Ascending aorta (tissue), 2 donors: ENCODE measurements around the gene KIAA1210. TPM values are rescaled to one million over a fixed set of nuclear protein-coding genes. Genes with fewer than 3 reads are reported as not detected.

ENCODE experiments used
- DNase-seq, 2 donors: peaks; one replicate each; pipeline ENCODE4 v3.0.0-alpha.2; 2019; ENCODE audit warnings: low spot score in 2 of 2
- H3K27ac ChIP-seq, 2 donors: fragments of 200-600 bp; sonication (generic); one replicate each; pipeline ENCODE4 v1.5.1; 2016 to 2017; ENCODE audit warnings: mild to moderate bottlenecking in 1 of 2
- H3K27me3 ChIP-seq: fragments of 200-600 bp; sonication (generic); one replicate; pipeline ENCODE4 v1.5.1; 2017
- H3K36me3 ChIP-seq, 2 donors: fragments of 200-600 bp; sonication (generic); one replicate each; pipeline ENCODE4 v1.5.1; 2016
- H3K4me1 ChIP-seq, 2 donors: fragments of 200-600 bp; sonication (generic); one replicate each; pipeline ENCODE4 v1.5.1; 2016 to 2017; ENCODE audit warnings: mild to moderate bottlenecking in 1 of 2
- H3K4me3 ChIP-seq, 2 donors: fragments of 200-600 bp; sonication (generic); one replicate each; pipeline ENCODE4 v1.5.1; 2016 to 2017; ENCODE audit warnings: mild to moderate bottlenecking in 1 of 2
- H3K9me3 ChIP-seq, 2 donors: fragments of 200-600 bp; sonication (generic); one replicate each; pipeline ENCODE4 v1.5.1; 2016
- CTCF ChIP-seq, 3 experiments: fragments of 200-600 bp in 2 of 3; fragments of 450-650 bp in 1 of 3; sonication (generic) in 2 of 3; IDR thresholded peaks; one replicate each; pipeline ENCODE4 v1.5.1; 2016 to 2019; ENCODE audit warnings: antibody characterized with exemption in 3 of 3, mild to moderate bottlenecking in 1 of 3, moderate library complexity in 1 of 3
- intact Hi-C: fragments of 100-400 bp; cut with DNase I; formaldehyde crosslinking; loops from one replicate; pipeline ENCODE4 v1.15.1; 2023
- total RNA-seq: library from RNA; depleted of rRNA; stranded (reverse); fragments of >200 nt; gene quantifications from one replicate; pipeline ENCODE4 v1.1.0, GENCODE V29; 2016

The KIAA1210 gene
- total RNA-seq, 1 donor from 2014 or later = under 0.01 TPM

GRCh38 chrX:119118780-119119395 is 8.7 kb downstream of the KIAA1210 start:
- Histone ChIP-seq H3K36me3 (no peaks in the 10 kb centered on the region), H3K27ac (no peak overlapping the region), H3K4me3 (no peak overlapping the region), H3K4me1 (no peaks in the 10 kb centered on the region), H3K9me3 (no peaks in the 10 kb centered on the region), H3K27me3 (no peaks in the 10 kb centered on the region)
- no peak for DNase-seq
- peak; percentile 39 to 74 (median 57) for TF ChIP-seq CTCF (IDR thresholded peaks at IDR 0.05)
- intact Hi-C loops = loop anchor here (1.0 to 2.0 kb wide), 2 partner anchors 99 to 148 kb away; no protein-coding TSS in a partner anchor

- Histone ChIP-seq H3K27ac (no peak overlapping the region), H3K9me3 (no peaks in the 10 kb centered on the region), H3K36me3 (no peaks in the 10 kb centered on the region), H3K4me1 (no peaks in the 10 kb centered on the region), H3K27me3 (no peaks in the 10 kb centered on the region), H3K4me3 (no peak overlapping the region)
- DNase-seq = no peak
- intact Hi-C loops = no loop called here
- no peak for TF ChIP-seq CTCF (IDR thresholded peaks at IDR 0.05)
Measured at GRCh38 chrX:119107206-119107605, 20.4 kb downstream of the KIAA1210 start.

- H3K4me3 ChIP-seq = no peak overlapping the region
- H3K9me3 ChIP-seq = no peaks in the 10 kb centered on the region
- no peak for DNase-seq
- H3K27me3 ChIP-seq = no peaks in the 10 kb centered on the region
- no peaks in the 10 kb centered on the region for H3K4me1 ChIP-seq
- no peak overlapping the region for H3K27ac ChIP-seq
- intact Hi-C loops = no loop called here
- H3K36me3 ChIP-seq = no peaks in the 10 kb centered on the region
- no peak for TF ChIP-seq CTCF (IDR thresholded peaks at IDR 0.05)
Measured at GRCh38 chrX:119105826-119106225, 21.8 kb downstream of the KIAA1210 start.

GRCh38 chrX:119101168-119101567 is 26.4 kb downstream of the KIAA1210 start:
- TF ChIP-seq CTCF (IDR thresholded peaks at IDR 0.05) = no peak

GRCh38 chrX:119095936-119096335 is 31.7 kb downstream of the KIAA1210 start:
- no peaks in the 10 kb centered on the region for H3K36me3 ChIP-seq
- H3K4me3 ChIP-seq = no peak overlapping the region
- no peaks in the 10 kb centered on the region for H3K9me3 ChIP-seq
- no peak for TF ChIP-seq CTCF (IDR thresholded peaks at IDR 0.05)
- intact Hi-C loops = no loop called here
- no peaks in the 10 kb centered on the region for H3K4me1 ChIP-seq
- DNase-seq = no peak
- no peak overlapping the region for H3K27ac ChIP-seq
- no peaks in the 10 kb centered on the region for H3K27me3 ChIP-seq

More at GRCh38 chrX:119101168-119101567, 26.4 kb downstream of the KIAA1210 start:
- intact Hi-C loops = no loop called here
- Histone ChIP-seq H3K4me3 (no peak overlapping the region), H3K36me3 (no peaks in the 10 kb centered on the region), H3K27ac (no peak overlapping the region), H3K27me3 (no peaks in the 10 kb centered on the region), H3K9me3 (no peaks in the 10 kb centered on the region), H3K4me1 (no peaks in the 10 kb centered on the region)
- no peak for DNase-seq

GRCh38 chrX:119094819-119095218 is 32.8 kb downstream of the KIAA1210 start:
- Histone ChIP-seq H3K27me3 (no peaks in the 10 kb centered on the region), H3K27ac (no peak overlapping the region), H3K36me3 (no peaks in the 10 kb centered on the region), H3K9me3 (no peaks in the 10 kb centered on the region), H3K4me1 (no peaks in the 10 kb centered on the region), H3K4me3 (no peak overlapping the region)
- TF ChIP-seq CTCF (IDR thresholded peaks at IDR 0.05) = no peak
- DNase-seq = no peak
- intact Hi-C loops = no loop called here
